BE2C (cell line): ENCODE results near the gene ATG5.

Experiments used
- DNase-seq: peaks from one replicate; pipeline ENCODE4 v3.0.0-alpha.2; 2020
- H3K27me3 ChIP-seq: fragments of 250-450 bp; sonication (Bioruptor Pico); 2 replicates; pipeline ENCODE4 v1.5.1; 2020; ENCODE audit warnings: mild to moderate bottlenecking
- H3K36me3 ChIP-seq: fragments of 250-450 bp; sonication (Bioruptor Pico); 2 replicates; pipeline ENCODE4 v1.5.1; 2020; ENCODE audit warnings: mild to moderate bottlenecking
- H3K4me1 ChIP-seq: fragments of 250-450 bp; sonication (Bioruptor Pico); 2 replicates; pipeline ENCODE4 v1.5.1; 2020
- H3K4me3 ChIP-seq: 2 replicates; pipeline ENCODE4 v1.5.1; 2011; ENCODE audit warnings: low read depth, low read length
- H3K9me3 ChIP-seq: fragments of 250-450 bp; sonication (Bioruptor Pico); 2 replicates; pipeline ENCODE4 v1.5.1; 2020
- CTCF ChIP-seq: IDR thresholded peaks from 2 replicates; pipeline ENCODE4 v1.5.1; 2012; ENCODE audit warnings: mild to moderate bottlenecking, low read depth, low read length

ATG5 gene

GRCh38 chr6:106188104-106188794 is 137.3 kb downstream of the ATG5 start:
- H3K4me1 ChIP-seq, result peaks cover 6% of the 10 kb centered on the region
- no peaks in the 10 kb centered on the region; the same call in 1 of the 2 replicates for H3K9me3 ChIP-seq
- no peak for TF ChIP-seq CTCF

GRCh38 chr6:106187424-106187982 is 138.1 kb downstream of the ATG5 start:
- no peak overlapping the region for H3K4me3 ChIP-seq
- H3K27me3 ChIP-seq, result no peaks in the 10 kb centered on the region
- no peaks in the 10 kb centered on the region; the same call in 1 of the 2 replicates for H3K36me3 ChIP-seq
- no peak for DNase-seq
- TF ChIP-seq CTCF, result no peak
- H3K4me1 ChIP-seq, result peaks cover 6% of the 10 kb centered on the region
- H3K9me3 ChIP-seq, result no peaks in the 10 kb centered on the region; the same call in 1 of the 2 replicates

More at GRCh38 chr6:106188104-106188794, 137.3 kb downstream of the ATG5 start:
- Histone ChIP-seq H3K27me3 (no peaks in the 10 kb centered on the region), H3K4me3 (no peak overlapping the region), H3K36me3 (no peaks in the 10 kb centered on the region; the same call in 1 of the 2 replicates)
- DNase-seq, result no peak

- peaks cover 6% of the 10 kb centered on the region for H3K4me1 ChIP-seq
- no peak for TF ChIP-seq CTCF
Observed at GRCh38 chr6:106186714-106187113, 138.8 kb downstream of the ATG5 start.

GRCh38 chr6:106186172-106186571 is 139.4 kb downstream of the ATG5 start:
- H3K27me3 ChIP-seq, result no peaks in the 10 kb centered on the region
- no peaks in the 10 kb centered on the region; the same call in 1 of the 2 replicates for H3K9me3 ChIP-seq
- DNase-seq, result no peak
- no peak for TF ChIP-seq CTCF
- H3K36me3 ChIP-seq, result no peaks in the 10 kb centered on the region; the same call in 1 of the 2 replicates
- peaks cover 6% of the 10 kb centered on the region for H3K4me1 ChIP-seq
- no peak overlapping the region for H3K4me3 ChIP-seq

More at GRCh38 chr6:106186714-106187113, 138.8 kb downstream of the ATG5 start:
- H3K36me3 ChIP-seq, result no peaks in the 10 kb centered on the region; the same call in 1 of the 2 replicates
- no peaks in the 10 kb centered on the region; the same call in 1 of the 2 replicates for H3K9me3 ChIP-seq
- no peak overlapping the region for H3K4me3 ChIP-seq
- DNase-seq, result no peak
- no peaks in the 10 kb centered on the region for H3K27me3 ChIP-seq

GRCh38 chr6:106185615-106186014 is 139.9 kb downstream of the ATG5 start:
- H3K27me3 ChIP-seq, result no peaks in the 10 kb centered on the region
- no peaks in the 10 kb centered on the region; the same call in 1 of the 2 replicates for H3K36me3 ChIP-seq
- no peaks in the 10 kb centered on the region; the same call in 1 of the 2 replicates for H3K9me3 ChIP-seq
- H3K4me3 ChIP-seq, result no peak overlapping the region
- TF ChIP-seq CTCF, result no peak
- DNase-seq, result no peak
- peaks cover 6% of the 10 kb centered on the region for H3K4me1 ChIP-seq

GRCh38 chr6:106184629-106185028 is 140.9 kb downstream of the ATG5 start:
- Histone ChIP-seq H3K4me1 (peaks cover 6% of the 10 kb centered on the region), H3K27me3 (no peaks in the 10 kb centered on the region), H3K9me3 (no peaks in the 10 kb centered on the region; the same call in 1 of the 2 replicates), H3K4me3 (no peak overlapping the region), H3K36me3 (no peaks in the 10 kb centered on the region; the same call in 1 of the 2 replicates)
- DNase-seq, result no peak
- TF ChIP-seq CTCF, result no peak
